Measurements from ENCODE around the gene SHROOM3. TPM values are rescaled to one million over a fixed set of nuclear protein-coding genes. Genes with fewer than 3 reads are reported as not detected.

The SHROOM3 gene
- total and polyA plus RNA-seq, 2 donors (not counting 1 experiment from before 2014, with no cell fraction given): 0.91 to 1.5 TPM

GRCh38 chr4:76723924-76724323 lies 288.9 kb downstream of the SHROOM3 start:
- peaks cover 6% of the 10 kb centered on the region for H3K27me3 Mint-ChIP-seq
- intact Hi-C loops (cut with micrococcal nuclease): no loop called here
- H3K27ac ChIP-seq (ENCODE audit: low read length in 2 of 2): no peak overlapping the region

GRCh38 chr4:76725039-76725438 lies 290.0 kb downstream of the SHROOM3 start:
- TF ChIP-seq CTCF (IDR thresholded peaks at IDR 0.05): no peak
- no peaks in the 10 kb centered on the region for H3K4me1 ChIP-seq (ENCODE audit: control insufficient read depth in 2 of 2, insufficient read depth in 2 of 2, low read length in 2 of 2)
- H3K36me3 ChIP-seq (replicated peaks in 1 of 2; ENCODE audit: control extremely low read depth in 1 of 2, control insufficient read depth in 1 of 2, extremely low read depth in 1 of 2, insufficient read depth in 2 of 2, low read length in 1 of 2): no peaks in the 10 kb centered on the region
- H2AFZ ChIP-seq (ENCODE audit: insufficient read depth, low read depth, low read length, poor library complexity, severe bottlenecking): no peak overlapping the region
- H3K4me2 ChIP-seq (replicated peaks; ENCODE audit: low read depth, low read length, poor library complexity, severe bottlenecking): no peak overlapping the region
- H3K27me3 ChIP-seq (replicated peaks in 1 of 4; ENCODE audit: control extremely low read depth in 1 of 4, control insufficient read depth in 3 of 4, insufficient read depth in 4 of 4, low read length in 3 of 4): no peaks in the 10 kb centered on the region
- ChIA-PET POLR2A (no interaction called here), CTCF (no interaction called here)
- H3K27me3 Mint-ChIP-seq: peaks cover 6% of the 10 kb centered on the region
- H3K9me3 Mint-ChIP-seq (ENCODE audit: insufficient read depth): no peaks in the 10 kb centered on the region
- H4K20me1 ChIP-seq (ENCODE audit: control insufficient read depth, insufficient read depth, low read length, poor library complexity, severe bottlenecking): no peaks in the 10 kb centered on the region
- no peaks in the 10 kb centered on the region for H3K79me2 ChIP-seq (ENCODE audit: control insufficient read depth, insufficient read depth, low read length)
- no peaks in the 10 kb centered on the region for H3K4me1 Mint-ChIP-seq
- no peak overlapping the region for H3K4me3 Mint-ChIP-seq
- H3K27ac Mint-ChIP-seq: no peak overlapping the region
- no CpG with 5 or more reads among the region's 2 CpGs for WGBS (ENCODE audit: insufficient coverage)
- H3K27ac ChIP-seq (ENCODE audit: low read length in 2 of 2): no peak overlapping the region
- ATAC-seq (ENCODE audit: low read depth) (no peak), DNase-seq (no peak)
- intact Hi-C loops (cut with micrococcal nuclease): no loop called here
- H3K4me3 ChIP-seq (ENCODE audit: control extremely low read depth in 1 of 5, extremely low read depth in 1 of 5, insufficient read depth in 1 of 5, low read depth in 2 of 5, low read length in 4 of 5): no peak overlapping the region
- H3K9ac ChIP-seq (ENCODE audit: low read length): no peak overlapping the region
- no peaks in the 10 kb centered on the region for H3K9me3 ChIP-seq (ENCODE audit: control extremely low read depth in 1 of 3, control insufficient read depth in 2 of 3, insufficient read depth in 1 of 3, low read length in 2 of 3)

More at GRCh38 chr4:76723924-76724323, 288.9 kb downstream of the SHROOM3 start:
- POLR2A ChIA-PET: no interaction called here
- Histone ChIP-seq H4K20me1 (ENCODE audit: control insufficient read depth, insufficient read depth, low read length, poor library complexity, severe bottlenecking) (no peaks in the 10 kb centered on the region), H3K27me3 (replicated peaks in 1 of 4; ENCODE audit: control extremely low read depth in 1 of 4, control insufficient read depth in 3 of 4, insufficient read depth in 4 of 4, low read length in 3 of 4) (no peaks in the 10 kb centered on the region), H3K9me3 (ENCODE audit: control extremely low read depth in 1 of 3, control insufficient read depth in 2 of 3, insufficient read depth in 1 of 3, low read length in 2 of 3) (no peaks in the 10 kb centered on the region), H3K9ac (ENCODE audit: low read length) (no peak overlapping the region), H3K4me3 (ENCODE audit: control extremely low read depth in 1 of 5, extremely low read depth in 1 of 5, insufficient read depth in 1 of 5, low read depth in 2 of 5, low read length in 4 of 5) (no peak overlapping the region), H3K4me1 (ENCODE audit: control insufficient read depth in 2 of 2, insufficient read depth in 2 of 2, low read length in 2 of 2) (no peaks in the 10 kb centered on the region), H3K36me3 (replicated peaks in 1 of 2; ENCODE audit: control extremely low read depth in 1 of 2, control insufficient read depth in 1 of 2, extremely low read depth in 1 of 2, insufficient read depth in 2 of 2, low read length in 1 of 2) (no peaks in the 10 kb centered on the region), H3K79me2 (ENCODE audit: control insufficient read depth, insufficient read depth, low read length) (no peaks in the 10 kb centered on the region), H3K4me2 (replicated peaks; ENCODE audit: low read depth, low read length, poor library complexity, severe bottlenecking) (no peak overlapping the region), H2AFZ (ENCODE audit: insufficient read depth, low read depth, low read length, poor library complexity, severe bottlenecking) (no peak overlapping the region)
- Mint-ChIP-seq H3K27ac (no peak overlapping the region), H3K4me1 (peaks cover 1% of the 10 kb centered on the region), H3K4me3 (no peak overlapping the region), H3K9me3 (ENCODE audit: insufficient read depth) (no peaks in the 10 kb centered on the region)
- CTCF ChIA-PET: no interaction called here
- TF ChIP-seq EZH2 (IDR thresholded peaks at IDR 0.05; ENCODE audit: borderline replicate concordance, insufficient read depth, low read depth, low read length, poor library complexity, severe bottlenecking): no peak
- TF ChIP-seq CTCF (IDR thresholded peaks at IDR 0.05): no peak
- ATAC-seq (ENCODE audit: low read depth): no peak
- WGBS (ENCODE audit: insufficient coverage): no CpG with 5 or more reads among the region's 2 CpGs
- no peak for DNase-seq
